Left kidney (tissue), 2 donors: ENCODE measurements around the gene ARF6. TPM values are rescaled to one million over a fixed set of nuclear protein-coding genes. Genes with fewer than 3 reads are reported as not detected.
"Not testable (repeated sequence)": the region's sequence is repeated elsewhere in the genome, so short reads cannot be mapped to it uniquely, and the experiment has no call there.

Source experiments
- DNase-seq: peaks from one replicate; pipeline ENCODE4 v3.0.0-alpha.2; 2013
- polyA plus RNA-seq: library from polyadenylated mRNA; unstranded; fragments of 120-200 nt; gene quantifications from one replicate; pipeline ENCODE4 v1.2.1, GENCODE V29; 2013; ENCODE audit not compliant: insufficient read length

Gene ARF6
- polyA plus RNA-seq, 1 donor = 83.4 TPM

DNA sequence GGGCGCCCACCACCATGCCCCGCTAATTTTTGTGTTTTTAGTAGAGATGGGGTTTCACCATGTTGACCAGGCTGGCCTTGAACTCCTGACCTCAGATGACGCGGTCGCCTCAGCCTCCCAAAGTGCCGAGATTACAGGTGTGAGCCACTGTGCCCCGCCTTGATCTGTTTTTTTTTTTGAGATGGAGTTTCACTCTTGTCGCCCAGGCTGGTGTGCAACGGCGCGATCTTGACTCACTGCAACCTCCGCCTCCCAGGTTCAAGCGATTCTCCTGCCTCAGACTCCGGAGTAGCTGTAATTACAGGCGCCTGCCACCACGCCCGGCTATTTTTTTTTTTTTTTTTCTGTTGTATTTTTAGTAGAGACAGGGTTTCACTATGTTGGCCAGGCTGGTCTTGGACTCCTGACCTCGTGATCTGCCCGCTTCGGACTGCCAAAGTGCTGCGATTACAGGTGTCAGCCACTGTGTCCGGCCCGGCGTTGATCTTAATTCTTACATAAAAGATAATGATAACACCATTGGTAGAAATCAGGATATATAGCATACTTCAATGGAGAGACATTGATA is 9.9 kb downstream of the ARF6 start:
- not testable (repeated sequence) for DNase-seq

DNA sequence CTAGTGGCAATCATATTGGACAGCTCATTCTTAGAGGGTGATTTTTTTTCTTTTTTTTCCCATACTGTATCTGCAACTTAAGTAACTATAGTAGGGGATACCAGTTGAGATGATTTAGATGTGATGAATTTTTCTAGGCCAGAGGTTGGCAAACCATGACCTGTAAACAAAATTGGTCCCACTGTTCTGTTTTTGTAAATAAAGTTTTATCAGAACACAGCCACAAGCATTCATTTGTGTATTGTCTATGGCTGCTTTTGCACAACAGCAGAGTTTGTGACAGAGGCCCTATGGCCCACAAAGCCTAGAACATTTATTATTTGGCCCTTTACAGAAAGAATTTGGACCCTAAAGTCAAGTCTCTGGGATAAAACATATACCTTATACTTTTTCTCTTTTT is 11.4 kb downstream of the ARF6 start:
- DNase-seq = no peak

DNA sequence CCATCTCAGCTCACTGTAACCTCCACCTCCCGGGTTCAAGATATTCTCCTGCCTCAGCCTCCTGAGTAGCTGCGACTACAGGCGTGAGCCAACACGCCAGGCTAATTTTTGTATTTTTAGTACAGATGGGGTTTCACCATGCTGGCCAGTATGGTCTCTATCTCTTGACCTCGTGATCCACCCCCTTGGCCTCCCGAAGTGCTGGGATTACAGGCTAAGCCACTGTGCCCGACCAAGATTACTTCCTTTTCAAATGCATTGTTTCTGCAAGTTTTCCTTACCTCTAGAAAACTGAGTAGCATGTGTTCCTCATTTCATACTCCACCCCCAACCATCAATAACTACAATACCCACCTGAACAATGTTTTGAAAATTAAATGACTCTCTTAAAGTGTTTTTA is 13.1 kb downstream of the ARF6 start:
- DNase-seq = no peak

DNA sequence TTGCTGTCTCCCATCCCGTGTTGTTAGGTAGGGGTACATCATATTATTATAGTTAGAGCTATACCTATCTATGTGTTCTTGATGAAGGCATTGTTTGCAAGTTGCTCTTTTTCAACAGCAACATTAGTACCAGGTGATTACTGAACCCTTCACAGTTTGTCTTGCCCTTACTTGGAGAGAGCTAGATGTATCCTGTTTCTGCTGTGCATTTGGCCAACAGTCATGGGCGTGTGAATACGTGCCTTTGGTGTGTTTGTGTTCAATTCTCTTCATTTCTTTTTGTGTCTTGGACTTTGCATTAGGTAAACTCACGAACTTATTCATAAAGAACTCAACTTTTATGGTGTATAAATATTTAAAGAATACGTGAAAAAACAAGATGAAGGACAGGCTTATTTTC is 14.3 kb downstream of the ARF6 start:
- DNase-seq = no peak

DNA sequence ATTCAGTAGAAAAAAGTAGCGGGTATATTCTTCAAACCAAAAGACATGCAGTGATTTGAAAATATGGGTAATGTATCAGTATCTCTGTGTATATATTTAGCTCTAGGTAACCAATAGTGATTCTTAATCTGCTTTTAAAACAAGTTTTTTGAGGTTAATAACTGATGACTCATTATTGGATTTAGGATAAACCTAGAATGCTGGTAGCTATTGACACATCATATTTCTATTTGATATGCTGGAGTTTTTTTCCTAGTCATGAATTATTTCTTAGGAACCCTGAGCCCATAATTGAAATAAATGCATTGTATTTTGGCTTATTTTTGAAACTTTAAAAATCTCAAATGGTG is 15.5 kb downstream of the ARF6 start:
- no peak for DNase-seq

DNA sequence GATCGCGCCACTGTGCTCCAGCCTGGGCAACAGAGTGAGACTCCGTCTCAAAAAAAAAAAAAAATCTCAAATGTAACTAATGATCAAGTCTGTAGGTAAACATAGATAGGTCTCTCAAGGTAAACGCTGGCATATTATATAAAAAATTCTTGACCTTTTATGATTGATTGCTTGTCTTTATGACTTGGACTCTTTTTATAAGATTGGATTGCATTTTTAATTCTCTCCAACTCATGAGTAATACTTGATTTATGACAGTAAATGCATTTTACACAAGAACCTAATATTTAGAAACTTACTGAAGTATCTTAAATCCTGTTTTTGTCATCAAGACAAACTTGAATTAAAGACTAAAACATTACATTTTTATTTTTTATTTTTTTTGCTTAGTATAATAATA is 16.1 kb downstream of the ARF6 start:
- DNase-seq = no peak

DNA sequence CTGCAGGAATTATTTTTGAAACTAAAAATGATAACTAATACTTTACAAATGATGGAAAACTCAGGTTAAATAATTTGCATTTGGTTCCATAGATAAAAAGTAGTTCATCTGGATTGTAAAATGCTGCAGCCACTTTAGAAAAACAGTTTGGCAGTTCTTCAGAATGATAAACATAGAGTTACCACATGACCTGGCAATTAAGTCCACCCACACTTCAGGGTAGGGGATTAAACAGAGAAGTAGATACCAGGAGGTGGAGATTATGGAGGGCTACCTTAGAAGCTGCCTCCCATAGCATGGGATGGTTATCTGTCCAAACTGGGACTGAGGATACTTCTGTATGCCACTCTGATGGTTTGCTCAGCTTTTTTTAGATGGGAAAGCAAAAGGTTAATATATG is 22.2 kb downstream of the ARF6 start:
- no peak for DNase-seq

DNA sequence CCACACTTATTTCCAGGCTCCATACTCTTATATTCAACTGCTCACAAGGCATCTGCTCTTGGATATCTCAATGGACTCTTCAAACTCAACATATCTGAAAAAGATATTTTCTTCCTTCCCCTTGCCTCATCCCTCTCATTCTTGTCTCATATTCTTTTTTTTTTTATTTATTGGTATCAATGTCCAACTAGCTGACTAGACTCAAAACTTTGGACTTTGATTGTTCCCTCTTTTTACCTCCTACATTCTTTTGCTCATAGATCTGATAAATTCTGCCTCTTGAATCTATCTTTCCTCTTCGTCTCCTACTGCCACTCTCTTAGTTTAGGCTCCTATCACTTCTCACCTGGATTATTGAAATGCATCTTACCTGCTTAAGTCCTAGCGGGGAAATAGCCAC is 25.8 kb downstream of the ARF6 start:
- no peak for DNase-seq

DNA sequence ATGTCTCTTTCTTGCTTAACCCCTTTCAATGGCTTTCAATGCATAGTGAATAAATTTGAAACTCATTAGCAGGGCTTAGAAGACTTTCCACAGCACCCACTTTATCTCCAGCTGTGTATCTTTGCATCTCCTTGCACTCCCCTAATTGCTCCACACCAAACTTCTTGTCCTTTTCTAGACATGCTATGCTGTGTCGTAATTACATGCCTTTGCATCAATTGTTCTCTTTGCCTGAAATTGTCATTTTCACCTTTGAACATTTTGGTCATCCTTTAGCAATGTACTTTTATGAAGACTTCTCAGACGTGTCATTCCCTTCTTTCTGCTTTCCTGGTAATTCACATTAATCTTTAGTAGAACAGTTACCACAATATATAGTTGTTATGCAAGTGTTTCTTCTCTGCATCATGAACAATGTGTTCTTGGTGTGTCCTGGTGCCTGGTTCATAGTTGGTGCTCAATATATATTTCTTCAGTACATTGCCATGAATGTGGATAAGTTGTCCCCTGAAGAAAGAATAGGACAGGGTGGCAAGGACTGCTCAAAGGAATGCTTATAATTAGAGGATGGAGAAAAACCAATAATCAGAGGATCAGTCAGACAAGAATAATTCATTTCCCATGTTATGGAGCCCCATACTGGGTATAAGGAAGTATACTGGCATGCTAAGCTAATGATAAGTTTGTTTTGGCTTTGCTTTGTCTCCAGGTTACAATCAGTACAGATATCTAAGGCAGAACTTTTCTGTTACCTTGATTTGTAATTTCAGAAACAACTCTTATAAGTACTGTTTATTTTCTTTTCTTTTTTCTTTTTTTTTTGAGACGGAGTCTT is 27.2 kb downstream of the ARF6 start:
- no peak for DNase-seq

DNA sequence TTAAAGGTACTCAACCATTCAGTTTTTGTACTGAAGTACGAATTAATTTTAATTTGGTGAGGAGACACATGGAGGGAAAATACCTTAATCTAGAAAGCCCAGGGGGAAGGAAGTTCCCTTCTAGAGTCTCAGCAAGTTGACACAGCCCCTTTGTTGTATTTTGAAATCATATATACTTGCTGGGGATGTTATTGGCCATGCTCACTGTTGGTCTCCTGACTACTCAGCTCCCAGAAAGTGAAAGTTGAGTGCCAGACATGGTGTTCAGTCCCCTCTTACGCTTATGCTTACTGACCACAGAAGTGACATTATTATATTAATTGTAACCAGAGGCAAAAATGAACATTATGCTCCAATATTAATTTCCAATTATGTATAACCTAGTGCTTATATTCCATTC is 28.1 kb downstream of the ARF6 start:
- no peak for DNase-seq

DNA sequence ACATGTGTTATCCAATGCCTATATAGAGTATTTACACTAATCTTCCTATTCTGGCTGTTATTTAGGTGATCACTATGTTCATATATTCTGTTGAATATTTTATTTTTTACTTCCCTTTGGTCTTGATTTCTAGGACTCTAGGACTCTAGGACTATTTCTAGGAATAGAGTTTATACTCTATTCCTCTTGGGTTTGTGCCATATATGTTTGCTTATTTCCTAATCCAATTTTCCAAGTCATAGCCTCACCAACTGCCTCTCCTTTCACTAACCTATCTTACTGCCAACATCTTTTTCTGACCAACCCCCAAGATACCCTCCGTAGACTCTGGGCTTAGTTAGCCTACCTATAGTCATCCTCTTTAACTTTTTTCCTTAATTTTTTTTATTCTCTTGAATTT is 28.5 kb downstream of the ARF6 start:
- DNase-seq = no peak

DNA sequence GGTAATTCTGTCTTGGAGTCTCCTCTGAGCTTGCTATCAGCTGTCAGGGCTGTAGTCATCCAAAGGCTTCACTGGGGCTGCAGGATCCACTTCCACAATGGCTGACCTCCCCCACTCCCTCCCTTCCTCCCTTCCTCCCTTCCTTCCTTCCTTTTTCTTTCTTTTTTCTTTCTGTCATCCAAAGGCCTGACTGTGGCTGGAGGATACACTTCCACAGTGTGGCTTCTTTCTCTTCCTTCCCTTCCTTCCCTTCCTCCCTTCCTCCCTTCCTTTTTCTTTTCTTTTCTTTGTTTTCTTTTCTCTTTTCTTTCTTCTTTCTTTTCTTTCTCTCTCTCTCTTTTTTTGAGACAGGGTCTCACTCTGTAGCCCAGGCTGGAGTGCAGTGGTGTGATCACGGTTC is 30.6 kb downstream of the ARF6 start:
- no peak for DNase-seq

DNA sequence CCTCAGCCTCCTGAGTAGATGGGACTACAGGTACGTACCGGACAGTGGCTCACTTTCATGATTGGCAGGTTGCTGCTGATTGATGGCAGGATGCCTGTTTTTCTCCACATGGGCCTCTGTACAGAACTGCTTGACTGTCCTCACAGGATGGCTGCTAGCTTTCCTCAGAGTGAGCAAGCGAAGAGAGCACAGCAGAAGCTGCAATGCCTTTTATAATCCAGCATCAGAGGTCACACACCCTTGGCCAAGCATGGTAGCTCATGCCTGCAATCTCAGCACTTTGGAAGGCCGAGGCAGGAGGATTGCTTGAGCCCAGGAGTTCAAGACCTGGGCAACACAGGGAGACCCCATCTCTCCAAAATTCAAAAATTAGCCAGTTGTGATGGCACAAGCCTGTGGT is 31.0 kb downstream of the ARF6 start:
- no peak for DNase-seq

DNA sequence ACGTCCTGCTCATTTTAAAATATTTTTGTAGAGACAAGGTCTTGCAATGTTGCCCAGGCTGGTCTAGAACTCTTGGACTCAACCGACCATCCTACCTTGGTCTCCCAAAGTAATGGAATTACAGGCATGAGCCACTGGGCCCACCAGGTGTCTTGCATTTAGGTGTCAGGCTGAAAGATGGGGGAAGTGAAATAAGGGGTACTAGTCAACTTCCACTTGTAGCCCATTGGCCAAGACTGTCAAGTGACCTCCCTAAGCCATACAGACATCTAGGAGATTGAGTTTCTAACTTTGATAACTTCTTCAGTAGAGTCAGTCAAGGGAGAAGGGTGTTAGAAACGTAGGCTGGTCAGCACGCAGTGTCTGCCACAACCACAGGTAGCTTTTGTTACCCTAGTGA is 32.0 kb downstream of the ARF6 start:
- no peak for DNase-seq

DNA sequence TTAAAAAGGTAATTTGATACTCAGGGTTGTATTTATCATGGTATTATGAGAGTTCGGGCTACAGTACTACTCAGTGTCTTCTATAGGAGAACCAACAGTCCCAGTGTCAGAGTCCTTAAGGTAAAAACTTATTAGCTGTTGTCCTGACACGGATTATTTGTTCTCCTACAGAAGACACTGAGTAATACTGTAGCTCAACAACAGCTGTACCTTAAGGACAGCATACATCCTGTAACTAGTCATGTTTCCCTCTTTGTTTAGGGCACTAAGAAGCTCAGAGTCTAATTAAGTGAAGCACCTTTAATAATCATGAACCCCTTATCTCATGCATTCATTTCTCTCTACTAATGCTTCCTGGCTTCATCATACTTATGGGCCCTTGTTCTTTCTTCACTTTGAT is 33.9 kb downstream of the ARF6 start:
- no peak for DNase-seq

DNA sequence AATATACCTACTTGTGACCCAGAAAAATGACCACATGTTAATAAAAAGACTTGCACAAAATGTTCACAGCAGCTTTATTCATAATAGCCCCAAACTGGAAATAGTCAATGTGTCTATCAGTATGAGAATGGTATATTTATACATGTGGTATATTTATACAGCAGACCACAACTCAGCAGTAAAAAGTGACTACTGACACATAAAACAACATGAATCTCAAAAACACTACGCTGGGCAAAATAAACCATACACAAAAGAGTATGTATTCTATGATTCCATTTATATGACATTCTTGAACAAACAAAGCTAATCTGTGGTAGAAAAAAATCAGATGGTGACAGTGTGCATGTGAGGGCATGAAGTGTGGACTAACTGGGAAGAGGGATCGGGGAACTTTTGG is 35.1 kb downstream of the ARF6 start:
- no peak for DNase-seq

DNA sequence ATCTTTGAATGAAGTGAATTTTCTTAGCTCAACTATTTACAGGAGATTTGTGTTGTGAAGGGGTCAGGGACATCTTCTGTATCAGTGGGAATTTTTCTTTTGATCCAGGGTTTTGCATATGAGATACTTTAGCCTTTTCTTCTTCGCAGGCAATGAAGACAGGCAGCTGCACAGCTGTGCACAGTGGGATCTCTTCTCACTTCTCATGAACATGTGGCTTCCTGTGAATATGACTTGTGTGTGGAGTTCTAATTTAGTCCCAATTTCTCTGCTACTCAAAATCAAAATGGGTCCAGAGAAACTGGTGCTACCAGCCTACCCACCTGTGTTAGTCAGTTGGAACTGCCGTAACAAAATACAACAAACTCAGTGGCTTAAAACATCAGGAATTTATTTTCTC is 37.8 kb downstream of the ARF6 start:
- no peak for DNase-seq

DNA sequence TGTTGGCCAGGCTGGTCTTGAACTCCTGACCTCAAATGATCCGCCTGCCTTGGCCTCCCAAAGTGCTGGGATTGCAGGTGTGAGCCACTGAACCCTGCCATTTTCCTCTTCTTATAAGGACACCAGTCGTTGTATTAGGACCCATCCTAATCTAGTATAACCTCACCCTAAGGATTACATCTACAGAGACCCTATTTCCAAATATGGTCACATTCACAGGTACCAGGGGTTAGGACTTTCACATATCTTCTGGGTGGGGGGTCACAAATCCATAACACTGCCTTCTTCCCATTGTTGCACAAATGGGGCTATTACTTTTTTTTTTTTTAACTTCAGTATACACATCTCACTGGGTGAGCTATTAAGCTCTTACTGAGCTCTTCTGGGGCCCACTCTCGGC is 38.6 kb downstream of the ARF6 start:
- DNase-seq = no peak

DNA sequence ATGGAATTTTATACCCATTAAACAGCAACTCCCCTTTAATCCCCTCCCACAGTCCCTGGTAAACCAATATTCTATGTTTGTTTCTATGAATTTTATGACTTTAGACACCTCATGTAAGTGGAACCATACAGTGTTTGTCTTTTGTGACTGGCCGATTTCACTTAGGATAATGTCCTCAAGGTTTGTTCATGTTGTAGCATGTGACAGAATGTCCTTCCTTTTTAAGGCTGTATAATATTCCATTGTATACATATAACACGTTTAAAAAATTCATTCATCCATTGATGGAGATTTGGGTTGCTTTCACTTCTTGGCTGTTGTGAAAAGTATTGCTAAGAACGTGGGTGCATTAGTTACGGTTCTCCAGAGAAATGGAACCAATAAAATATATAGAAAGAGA is 40.2 kb downstream of the ARF6 start:
- no peak for DNase-seq

DNA sequence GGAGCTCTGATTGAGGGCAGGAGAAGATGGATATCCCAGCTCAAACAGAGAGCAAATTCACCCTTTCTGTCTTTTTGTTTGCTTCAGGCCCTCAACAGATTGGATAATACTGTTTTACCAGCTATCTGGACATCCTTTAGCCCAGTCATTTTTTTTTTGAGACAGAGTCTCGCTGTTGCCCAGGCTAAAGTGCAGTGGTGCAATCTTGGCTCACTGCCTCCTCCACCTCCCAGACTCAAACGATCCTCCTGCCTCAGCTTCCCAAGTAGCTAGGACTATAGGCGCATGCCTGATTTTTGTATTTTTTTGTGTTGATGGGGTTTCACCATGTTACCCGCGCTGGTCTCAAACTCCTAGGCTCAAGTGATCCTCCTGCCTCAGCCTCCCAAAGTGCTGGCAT is 40.8 kb downstream of the ARF6 start:
- no peak for DNase-seq

DNA sequence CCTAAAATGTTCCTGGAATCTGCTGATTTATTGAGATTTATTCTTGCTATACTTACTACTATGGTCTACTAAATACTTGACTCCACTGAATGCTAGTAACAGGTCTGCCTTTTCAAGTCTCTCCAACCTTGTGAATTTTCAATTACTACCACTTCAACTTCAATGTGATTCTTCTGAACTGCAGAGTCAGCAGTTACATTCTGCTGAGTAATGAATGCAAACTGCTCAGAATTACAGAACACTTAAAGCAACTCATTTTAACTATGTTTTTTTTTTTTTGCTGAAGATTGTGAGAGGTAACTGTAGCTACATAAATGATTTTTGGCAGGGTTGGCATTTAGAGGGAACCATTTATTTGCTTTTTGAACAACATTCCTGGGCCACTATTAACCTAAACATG is 41.8 kb downstream of the ARF6 start:
- DNase-seq = no peak

DNA sequence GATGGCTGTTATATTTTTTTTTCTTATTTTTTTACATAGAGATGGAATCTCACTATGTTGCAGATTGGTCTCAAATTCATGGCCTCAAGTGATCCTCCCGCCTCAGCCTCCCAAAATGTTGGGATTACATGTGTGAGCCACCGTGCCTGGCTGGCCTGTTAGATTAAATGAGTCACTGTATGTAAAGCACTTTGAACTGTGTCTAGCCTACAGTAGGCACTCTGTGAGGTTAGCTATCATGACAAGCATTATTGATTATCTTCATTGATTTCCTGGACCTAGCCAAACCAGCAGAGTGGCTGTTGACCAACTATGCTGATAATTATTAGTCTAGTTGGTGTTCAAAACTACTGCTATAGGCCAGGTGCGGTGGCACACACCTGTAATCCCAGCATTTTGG is 42.6 kb downstream of the ARF6 start:
- DNase-seq = no peak

DNA sequence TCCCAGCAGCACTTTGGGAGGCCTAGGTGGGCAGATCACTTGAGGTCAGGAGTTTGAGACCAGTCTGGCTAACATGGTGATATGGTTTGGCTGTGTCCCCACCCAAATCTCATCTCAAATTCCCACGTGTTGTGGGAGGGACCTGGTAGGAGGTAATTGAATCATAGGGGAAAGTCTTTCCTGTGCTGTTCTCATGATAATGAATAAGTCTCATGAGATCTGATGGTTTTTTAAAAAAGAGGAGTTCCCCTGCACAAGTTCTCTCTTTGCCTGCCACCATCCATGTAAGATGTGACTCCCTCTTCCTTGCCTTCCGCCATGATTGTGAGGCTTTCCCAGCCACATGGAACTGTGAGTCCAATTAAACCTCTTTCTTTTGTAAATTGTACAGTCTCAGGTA is 43.4 kb downstream of the ARF6 start:
- not testable (repeated sequence) for DNase-seq

DNA sequence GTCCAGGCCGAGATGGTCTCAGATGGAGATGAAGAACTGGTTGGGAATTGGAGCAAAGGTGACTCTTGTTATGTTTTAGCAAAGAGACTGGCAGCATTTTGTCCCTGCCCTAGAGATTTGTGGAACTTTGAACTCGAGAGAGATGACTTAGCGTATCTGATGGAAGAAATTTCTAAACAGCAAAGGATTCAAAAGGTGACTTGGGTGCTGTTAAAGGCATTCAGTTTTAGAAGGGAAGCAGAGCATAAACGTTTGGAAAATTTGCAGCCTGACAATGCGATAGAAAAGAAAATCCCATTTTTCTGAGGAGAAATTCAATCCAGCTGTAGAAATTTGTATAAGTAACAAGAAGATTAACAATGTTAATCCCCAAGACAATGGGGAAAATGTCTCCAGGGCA is 44.0 kb downstream of the ARF6 start:
- not testable (repeated sequence) for DNase-seq
